Measurements from ENCODE around the gene RABL2B.

DNA sequence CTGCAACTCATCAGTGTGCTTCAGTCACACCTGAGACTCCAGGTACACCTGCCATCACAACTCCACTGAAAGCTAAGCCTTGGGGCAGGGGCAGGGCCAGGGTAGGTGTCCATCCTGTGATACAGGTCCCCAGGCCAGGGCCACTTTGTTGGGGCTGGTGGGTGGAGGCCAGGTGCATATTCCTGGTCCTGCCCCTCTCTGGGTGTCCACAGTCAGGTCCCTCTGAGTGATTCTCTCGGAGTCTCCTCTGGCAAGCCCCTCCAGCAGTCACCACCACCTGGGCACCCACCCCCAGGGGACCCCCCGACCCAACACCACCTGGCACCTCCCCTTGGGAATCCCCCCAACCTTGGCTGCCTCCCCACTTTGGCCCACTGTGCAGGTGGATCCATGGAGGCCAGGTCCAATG lies 54.9 kb downstream of the RABL2B start:
- TF ChIP-seq, protein P1, sequence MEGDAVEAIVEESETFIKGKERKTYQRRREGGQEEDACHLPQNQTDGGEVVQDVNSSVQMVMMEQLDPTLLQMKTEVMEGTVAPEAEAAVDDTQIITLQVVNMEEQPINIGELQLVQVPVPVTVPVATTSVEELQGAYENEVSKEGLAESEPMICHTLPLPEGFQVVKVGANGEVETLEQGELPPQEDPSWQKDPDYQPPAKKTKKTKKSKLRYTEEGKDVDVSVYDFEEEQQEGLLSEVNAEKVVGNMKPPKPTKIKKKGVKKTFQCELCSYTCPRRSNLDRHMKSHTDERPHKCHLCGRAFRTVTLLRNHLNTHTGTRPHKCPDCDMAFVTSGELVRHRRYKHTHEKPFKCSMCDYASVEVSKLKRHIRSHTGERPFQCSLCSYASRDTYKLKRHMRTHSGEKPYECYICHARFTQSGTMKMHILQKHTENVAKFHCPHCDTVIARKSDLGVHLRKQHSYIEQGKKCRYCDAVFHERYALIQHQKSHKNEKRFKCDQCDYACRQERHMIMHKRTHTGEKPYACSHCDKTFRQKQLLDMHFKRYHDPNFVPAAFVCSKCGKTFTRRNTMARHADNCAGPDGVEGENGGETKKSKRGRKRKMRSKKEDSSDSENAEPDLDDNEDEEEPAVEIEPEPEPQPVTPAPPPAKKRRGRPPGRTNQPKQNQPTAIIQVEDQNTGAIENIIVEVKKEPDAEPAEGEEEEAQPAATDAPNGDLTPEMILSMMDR (conservative IDR thresholded peaks at IDR 0.05; ENCODE audit: low read length) = no peak
- TF ChIP-seq EZH2phosphoT487 (IDR thresholded peaks at IDR 0.05; ENCODE audit: borderline replicate concordance) = no peak

All from Loucy (cell line).